Keratinocyte (primary cell): ENCODE measurements around the gene KRTAP6-2. TPM values are rescaled to one million over a fixed set of nuclear protein-coding genes. Genes with fewer than 3 reads are reported as not detected.

Experiments
- DNase-seq: peaks from one replicate; pipeline ENCODE4 v3.0.0-alpha.2; 2011; ENCODE audit warnings: low read depth, missing footprints, low spot score
- FAIRE-seq: peaks from 2 replicates; lab custom pipeline; 2011; peaks lifted over from hg19 to GRCh38; lab: Jason Lieb, UNC
- H2AFZ ChIP-seq: 2 replicates; pipeline ENCODE4 v1.6.0; 2012; ENCODE audit warnings: low read length, control low read depth, inconsistent platforms; ENCODE audit not compliant: control insufficient read depth
- H3K27ac ChIP-seq: 2 replicates; pipeline ENCODE4 v1.5.1; 2011; ENCODE audit warnings: low read length; ENCODE audit not compliant: control insufficient read depth, insufficient read depth
- H3K27me3 ChIP-seq: 3 replicates; pipeline ENCODE4 v1.6.0; 2011; ENCODE audit warnings: low read length; ENCODE audit not compliant: control insufficient read depth, insufficient read depth; ENCODE audit errors: extremely low read depth
- H3K36me3 ChIP-seq, 2 experiments: 2 replicates in 1 of 2; 3 replicates in 1 of 2; pipeline ENCODE4 v1.5.1; 2011; ENCODE audit warnings: low read length in 2 of 2, mild to moderate bottlenecking in 1 of 2; ENCODE audit not compliant: control insufficient read depth in 2 of 2, insufficient read depth in 2 of 2; ENCODE audit errors: extremely low read depth in 1 of 2
- H3K4me1 ChIP-seq: 3 replicates; pipeline ENCODE4 v1.5.1; 2011; ENCODE audit warnings: low read length; ENCODE audit not compliant: control insufficient read depth, insufficient read depth; ENCODE audit errors: extremely low read depth
- H3K4me2 ChIP-seq: 3 replicates; pipeline ENCODE4 v1.6.0; 2011; ENCODE audit warnings: low read depth, low read length; ENCODE audit not compliant: control insufficient read depth, insufficient read depth; ENCODE audit errors: extremely low read depth
- H3K4me3 ChIP-seq, 3 experiments: fragments of 200-600 bp in 1 of 3; sonication (generic) in 1 of 3; 2 replicates in 2 of 3; 3 replicates in 1 of 3; pipeline ENCODE4 v1.5.1; 2011 to 2016; ENCODE audit warnings: low read length in 3 of 3, mild to moderate bottlenecking in 3 of 3, control low read depth in 2 of 3, inconsistent platforms in 1 of 3, low read depth in 1 of 3, mixed read lengths in 1 of 3, mixed run types in 1 of 3, moderate library complexity in 1 of 3; ENCODE audit not compliant: control insufficient read depth in 2 of 3, insufficient read depth in 2 of 3; ENCODE audit errors: extremely low read depth in 1 of 3
- H3K79me2 ChIP-seq: 2 replicates; pipeline ENCODE4 v1.6.0; 2012; ENCODE audit warnings: low read length; ENCODE audit not compliant: control insufficient read depth, insufficient read depth
- H3K9ac ChIP-seq: 3 replicates; pipeline ENCODE4 v1.6.0; 2011; ENCODE audit warnings: low read length; ENCODE audit not compliant: control insufficient read depth, insufficient read depth; ENCODE audit errors: extremely low read depth
- H3K9me1 ChIP-seq: 3 replicates; pipeline ENCODE4 v1.6.0; 2011; ENCODE audit warnings: low read length; ENCODE audit not compliant: control insufficient read depth, insufficient read depth; ENCODE audit errors: extremely low read depth
- H3K9me3 ChIP-seq: 2 replicates; pipeline ENCODE4 v1.5.1; 2012; ENCODE audit warnings: low read depth, low read length; ENCODE audit not compliant: control insufficient read depth
- H4K20me1 ChIP-seq: 3 replicates; pipeline ENCODE4 v1.6.0; 2011; ENCODE audit warnings: low read length; ENCODE audit not compliant: control insufficient read depth, insufficient read depth; ENCODE audit errors: extremely low read depth
- EZH2 ChIP-seq: IDR thresholded peaks from one replicate; pipeline ENCODE4 v1.6.1; 2012; ENCODE audit warnings: inconsistent platforms, mild to moderate bottlenecking, low read length, moderate library complexity
- dilution Hi-C: fragments of 300-500 bp; cut with MboI; formaldehyde crosslinking; loops from one replicate; pipeline ENCODE4 v1.7.0; 2020; ENCODE audit warnings: low sequenced_read_pairs; ENCODE audit not compliant: extremely low pct_ligation_motif_present
- polyA plus RNA-seq, 5 experiments: library from polyadenylated mRNA; depleted of rRNA in 3 of 5; stranded (reverse) in 3 of 5; stranded (forward) in 1 of 5; unstranded in 1 of 5; fragments of >200 nt; gene quantifications; 1 replicate in 1 of 5; 2 replicates in 3 of 5; 3 replicates in 1 of 5; pipeline versions ENCODE4 v1.2.1 to v1.2.3, GENCODE V29; 2011 to 2012; ENCODE audit warnings: missing spikeins in 2 of 5, low read depth in 1 of 5, low replicate concordance in 1 of 5
- TF ChIP-seq, protein P1 (sequence below), 3 experiments: IDR thresholded peaks in 1 of 3; conservative IDR thresholded peaks in 1 of 3; optimal IDR thresholded peaks in 1 of 3; 2 replicates in 2 of 3; 3 replicates in 1 of 3; pipeline versions ENCODE3 to v1.5.1; 2011; ENCODE audit warnings: low read length in 3 of 3, mild to moderate bottlenecking in 3 of 3, moderate library complexity in 2 of 3, control low read depth in 1 of 3, inconsistent platforms in 1 of 3; ENCODE audit not compliant: insufficient read depth in 2 of 3; ENCODE audit errors: extremely low read depth in 1 of 3

KRTAP6-2 gene
- polyA plus RNA-seq, 1 donor (not counting 4 experiments of a cell fraction or from before 2014, with no cell fraction given), result not detected

DNA sequence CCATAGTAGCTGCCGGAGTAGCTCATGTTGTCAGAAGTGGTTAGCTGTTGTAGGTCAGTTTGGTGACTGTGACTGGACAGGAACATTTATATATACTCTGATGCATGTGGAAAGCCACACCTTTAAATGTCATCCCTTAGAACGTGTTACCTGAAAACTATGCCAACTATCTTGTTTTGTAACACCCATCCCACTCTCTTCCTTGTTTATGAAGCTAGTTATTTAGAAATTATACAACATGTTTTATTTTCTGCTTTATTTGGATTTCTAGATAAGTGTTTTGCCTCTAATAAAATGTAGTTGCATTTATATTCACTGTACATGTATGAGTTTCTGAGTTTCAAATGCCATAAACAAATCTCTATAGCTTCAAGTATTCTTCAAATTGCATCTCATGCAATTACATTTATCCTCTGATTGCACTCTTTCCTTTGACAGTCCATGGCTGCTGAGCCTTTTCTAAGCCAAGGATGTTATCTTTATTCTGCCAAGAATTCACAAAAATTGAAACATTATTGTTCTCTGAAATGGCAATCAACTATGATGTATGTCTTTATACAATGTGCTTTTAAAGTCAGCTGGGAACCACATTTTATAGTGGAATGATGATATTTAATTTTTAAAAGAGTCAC is 37.3 kb downstream of the KRTAP6-2 start, which contains the start of gene KRTAP19-7:
Gene KRTAP19-7, minus strand, starts transcription at position 51 of the 632 bp plus-strand sequence. Its CDS starts 25 bp downstream, at position 26.
- DNase-seq (no peak), FAIRE-seq (no peak)
- H3K27ac ChIP-seq, result no peak within 1 kb of the TSS
- H3K4me3 ChIP-seq, result no peak within 1 kb of the TSS
- H3K36me3 ChIP-seq, result no peaks in the 10 kb centered on the region
- no peaks in the 10 kb centered on the region for H4K20me1 ChIP-seq
- H3K27me3 ChIP-seq, result no peaks in the 10 kb centered on the region
- H3K4me1 ChIP-seq, result no peaks in the 10 kb centered on the region
- TF ChIP-seq, protein P1, sequence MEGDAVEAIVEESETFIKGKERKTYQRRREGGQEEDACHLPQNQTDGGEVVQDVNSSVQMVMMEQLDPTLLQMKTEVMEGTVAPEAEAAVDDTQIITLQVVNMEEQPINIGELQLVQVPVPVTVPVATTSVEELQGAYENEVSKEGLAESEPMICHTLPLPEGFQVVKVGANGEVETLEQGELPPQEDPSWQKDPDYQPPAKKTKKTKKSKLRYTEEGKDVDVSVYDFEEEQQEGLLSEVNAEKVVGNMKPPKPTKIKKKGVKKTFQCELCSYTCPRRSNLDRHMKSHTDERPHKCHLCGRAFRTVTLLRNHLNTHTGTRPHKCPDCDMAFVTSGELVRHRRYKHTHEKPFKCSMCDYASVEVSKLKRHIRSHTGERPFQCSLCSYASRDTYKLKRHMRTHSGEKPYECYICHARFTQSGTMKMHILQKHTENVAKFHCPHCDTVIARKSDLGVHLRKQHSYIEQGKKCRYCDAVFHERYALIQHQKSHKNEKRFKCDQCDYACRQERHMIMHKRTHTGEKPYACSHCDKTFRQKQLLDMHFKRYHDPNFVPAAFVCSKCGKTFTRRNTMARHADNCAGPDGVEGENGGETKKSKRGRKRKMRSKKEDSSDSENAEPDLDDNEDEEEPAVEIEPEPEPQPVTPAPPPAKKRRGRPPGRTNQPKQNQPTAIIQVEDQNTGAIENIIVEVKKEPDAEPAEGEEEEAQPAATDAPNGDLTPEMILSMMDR (optimal IDR thresholded peaks at IDR 0.05 in 1 of 3, IDR thresholded peaks at IDR 0.05 in 1 of 3, conservative IDR thresholded peaks at IDR 0.05 in 1 of 3; ENCODE audit: extremely low read depth in 1 of 3, insufficient read depth in 2 of 3, low read length in 3 of 3), result no peak
- TF ChIP-seq EZH2, result no peak
- no peaks in the 10 kb centered on the region for H3K9me1 ChIP-seq
- H3K79me2 ChIP-seq, result no peaks in the 10 kb centered on the region
- H3K9me3 ChIP-seq, result no peaks in the 10 kb centered on the region
- H2AFZ ChIP-seq, result no peak within 1 kb of the TSS
- no peak within 1 kb of the TSS for H3K4me2 ChIP-seq
- dilution Hi-C loops, result no loop called here
- no peak within 1 kb of the TSS for H3K9ac ChIP-seq

DNA sequence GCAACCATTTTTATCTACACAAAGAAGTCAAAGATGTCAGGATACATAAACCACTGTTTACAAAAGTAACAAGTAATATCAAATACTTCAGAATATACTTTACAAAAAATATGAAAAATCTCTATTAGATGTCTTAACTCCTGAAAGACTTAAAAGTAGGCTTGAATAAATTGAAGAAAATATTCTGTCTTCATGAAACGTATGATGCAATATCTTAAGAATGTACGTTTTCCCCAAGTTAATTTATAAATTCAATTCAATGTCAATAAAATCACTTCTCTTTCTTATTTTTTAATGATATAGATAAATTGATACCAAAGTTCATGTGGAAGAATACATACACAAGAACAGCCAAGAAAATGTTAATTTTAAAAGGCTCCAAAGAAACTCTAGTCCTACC is 43.6 kb downstream of the KRTAP6-2 start:
- no peak overlapping the region for H3K27ac ChIP-seq
- dilution Hi-C loops, result no loop called here
- no peak overlapping the region for H3K9ac ChIP-seq
- no peaks in the 10 kb centered on the region for H3K9me1 ChIP-seq
- no peak overlapping the region for H3K4me2 ChIP-seq
- DNase-seq (no peak), FAIRE-seq (no peak)
- H3K79me2 ChIP-seq, result no peaks in the 10 kb centered on the region
- H4K20me1 ChIP-seq, result no peaks in the 10 kb centered on the region
- no peaks in the 10 kb centered on the region for H3K9me3 ChIP-seq
- no peaks in the 10 kb centered on the region for H3K27me3 ChIP-seq
- no peak overlapping the region for H3K4me3 ChIP-seq
- TF ChIP-seq, protein P1 (optimal IDR thresholded peaks at IDR 0.05 in 1 of 3, IDR thresholded peaks at IDR 0.05 in 1 of 3, conservative IDR thresholded peaks at IDR 0.05 in 1 of 3; ENCODE audit: extremely low read depth in 1 of 3, insufficient read depth in 2 of 3, low read length in 3 of 3), result no peak
- TF ChIP-seq EZH2, result no peak
- H3K4me1 ChIP-seq, result no peaks in the 10 kb centered on the region
- no peaks in the 10 kb centered on the region for H3K36me3 ChIP-seq
- no peak overlapping the region for H2AFZ ChIP-seq
